H7 (cell line): ENCODE measurements around the gene STK32B. TPM values are rescaled to one million over a fixed set of nuclear protein-coding genes. Genes with fewer than 3 reads are reported as not detected.

ENCODE experiments used
- DNase-seq: peaks from one replicate; pipeline ENCODE4 v3.0.0; 2012
- H3K27me3 ChIP-seq: 2 replicates; pipeline ENCODE4 v1.6.0; 2011; ENCODE audit warnings: mild to moderate bottlenecking, low read length; ENCODE audit not compliant: control insufficient read depth, insufficient read depth
- H3K36me3 ChIP-seq: replicated peaks from 2 replicates; pipeline ENCODE4 v1.5.1; 2011; ENCODE audit warnings: low read length; ENCODE audit not compliant: control insufficient read depth, insufficient read depth
- H3K4me3 ChIP-seq: 2 replicates; pipeline ENCODE4 v1.5.1; 2011; ENCODE audit warnings: low read depth, mild to moderate bottlenecking, control low read depth, low read length, moderate library complexity; ENCODE audit not compliant: insufficient read depth
- total RNA-seq: library from RNA; depleted of rRNA; stranded (reverse); fragments of >200 nt; shearing (Covaris generic); gene quantifications from 2 replicates; pipeline ENCODE4 v1.2.3, GENCODE V29; 2014; rRNA removed

Gene STK32B
- total RNA-seq, 1 experiment from 2014 or later: 2.8 TPM

GRCh38 chr4:5547651-5548249 lies 496.5 kb downstream of the STK32B start:
- no peak overlapping the region for H3K4me3 ChIP-seq
- H3K36me3 ChIP-seq: no peaks in the 10 kb centered on the region; the same call in 1 of the 2 replicates

More at GRCh38 chr4:5547651-5548249, 496.5 kb downstream of the STK32B start:
- DNase-seq: no peak
- H3K27me3 ChIP-seq: no peaks in the 10 kb centered on the region

Other genes starting within 250 kb of the STK32B start
- 0.07 and 0.67 TPM in 2 replicates for gene MSX1, start 191.8 kb upstream of the STK32B start, total RNA-seq
- 1.5 and 3.5 TPM in 2 replicates for gene CYTL1, start 32.0 kb upstream of the STK32B start, total RNA-seq